NCI-H1417 treated with DMSO at 0.1 percent for 48 hours (cell line): ENCODE data around the gene ARPC1A.
A peak's percentile ranks its signal among the peaks of the same experiment; 100 is the strongest.

Experiments
- DNase-seq: peaks from one replicate; lab custom pipeline; 2025; lab: John Stamatoyannopoulos, UW

The ARPC1A gene

DNA sequence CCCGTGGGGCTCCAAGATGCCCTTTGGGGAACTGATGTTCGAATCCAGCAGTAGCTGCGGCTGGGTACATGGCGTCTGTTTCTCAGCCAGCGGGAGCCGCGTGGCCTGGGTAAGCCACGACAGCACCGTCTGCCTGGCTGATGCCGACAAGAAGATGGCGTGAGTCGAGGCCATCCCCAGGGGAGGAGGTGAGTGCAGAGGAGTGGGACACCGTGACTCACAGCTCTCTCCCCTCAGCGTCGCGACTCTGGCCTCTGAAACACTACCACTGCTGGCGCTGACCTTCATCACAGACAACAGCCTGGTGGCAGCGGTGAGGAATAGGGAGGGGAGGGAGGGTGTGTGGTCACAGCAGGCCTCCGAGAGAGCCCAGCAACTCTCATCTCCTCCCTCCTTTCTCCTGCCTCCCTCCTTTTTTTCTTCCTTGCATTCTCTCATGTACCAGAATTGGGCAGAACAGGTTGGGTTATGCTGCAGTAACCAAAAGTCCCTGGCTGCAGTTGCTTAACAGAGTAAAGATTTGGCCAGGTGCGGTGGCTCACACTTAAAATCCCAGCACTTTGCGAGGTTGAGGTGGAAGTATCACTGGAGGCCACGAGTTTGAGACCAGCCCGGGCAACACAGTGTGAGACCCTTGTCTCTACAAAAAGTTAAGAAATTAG lies 65.4 kb downstream of the ARPC1A start:
- no peak for DNase-seq

DNA sequence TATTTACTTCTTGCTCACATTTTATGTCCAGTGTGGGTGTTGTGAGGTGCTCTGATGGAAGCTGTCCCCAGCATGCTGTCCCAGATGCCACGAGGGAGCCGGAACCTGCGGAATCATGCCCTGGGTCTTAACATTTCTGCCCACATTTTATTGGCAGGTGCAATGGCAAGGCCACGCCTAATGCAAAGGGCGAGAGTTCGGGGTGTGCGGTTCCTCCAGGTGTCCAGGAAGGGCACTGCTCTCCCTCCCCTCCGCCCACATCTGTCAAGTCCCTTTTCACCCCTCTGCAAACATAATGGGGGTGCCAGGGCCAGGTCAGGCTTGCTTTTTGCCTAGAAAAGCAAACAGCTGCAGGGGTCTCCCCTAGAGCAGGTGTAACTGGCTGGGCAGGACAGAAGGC lies 66.3 kb downstream of the ARPC1A start:
- DNase-seq = no peak

DNA sequence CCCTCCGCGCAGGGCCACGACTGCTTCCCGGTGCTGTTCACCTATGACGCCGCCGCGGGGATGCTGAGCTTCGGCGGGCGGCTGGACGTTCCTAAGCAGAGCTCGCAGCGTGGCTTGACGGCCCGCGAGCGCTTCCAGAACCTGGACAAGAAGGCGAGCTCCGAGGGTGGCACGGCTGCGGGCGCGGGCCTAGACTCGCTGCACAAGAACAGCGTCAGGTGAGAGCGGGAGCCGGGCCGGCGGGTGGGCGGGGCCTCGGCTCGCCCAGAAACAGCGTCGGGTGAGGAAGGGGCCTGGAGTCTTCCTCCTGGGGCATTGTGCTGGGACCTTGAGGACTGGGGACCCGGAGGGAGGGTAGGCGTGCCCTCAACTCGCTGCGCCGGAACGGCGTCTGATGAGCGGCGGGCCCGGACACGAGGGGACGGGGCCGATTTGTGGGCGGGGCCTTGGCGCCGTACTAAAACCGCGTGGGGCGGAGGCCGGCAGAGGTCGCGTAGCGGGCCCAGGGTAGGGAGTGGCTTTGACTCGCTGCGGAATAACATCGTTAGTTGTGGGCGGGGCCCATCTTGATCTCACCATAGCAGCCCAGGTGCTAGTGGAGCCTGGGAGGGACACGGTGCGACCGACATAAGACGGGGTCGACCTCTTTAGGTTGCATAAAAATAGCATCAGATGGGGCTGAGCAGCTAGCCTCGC lies 67.1 kb downstream of the ARPC1A start:
- DNase-seq = peak; percentile 77

DNA sequence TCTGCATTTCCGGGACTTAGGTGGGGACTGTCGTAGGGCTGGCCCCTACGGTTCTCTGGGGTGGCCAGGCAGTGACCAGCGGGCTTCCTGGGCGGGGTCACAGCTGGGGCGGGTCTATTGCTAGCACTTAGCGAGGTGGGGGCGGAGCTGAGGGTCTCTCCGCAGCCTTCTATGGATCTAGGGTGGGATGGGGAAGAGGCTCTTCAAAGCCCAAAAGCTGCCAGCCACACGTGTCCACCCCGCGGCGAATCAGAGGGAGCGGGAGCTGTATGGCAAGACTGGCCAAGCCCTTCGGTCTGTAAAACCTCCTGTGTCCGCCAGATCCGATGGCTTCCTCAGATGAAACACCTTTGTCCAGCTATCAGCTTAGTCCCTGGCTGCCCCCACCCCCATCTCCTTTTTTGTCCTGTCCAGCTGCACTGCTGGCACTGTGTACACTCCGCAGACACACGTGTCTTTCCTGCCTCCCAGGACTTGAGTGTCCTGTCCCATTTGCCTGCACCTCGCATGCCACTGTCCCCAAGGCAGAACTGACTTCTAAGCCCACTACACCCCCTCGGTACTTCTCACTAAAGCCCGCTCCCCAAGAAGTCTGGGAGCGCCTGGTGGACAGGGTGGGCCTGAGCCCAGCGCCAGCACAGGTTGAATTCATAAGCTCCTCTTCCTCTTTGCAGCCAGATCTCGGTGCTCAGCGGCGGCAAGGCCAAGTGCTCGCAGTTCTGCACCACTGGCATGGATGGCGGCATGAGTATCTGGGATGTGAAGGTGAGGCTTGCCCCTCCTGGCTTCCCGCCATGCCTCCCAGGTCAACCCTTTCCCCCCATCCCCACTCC lies 67.9 kb downstream of the ARPC1A start:
- no peak for DNase-seq

DNA sequence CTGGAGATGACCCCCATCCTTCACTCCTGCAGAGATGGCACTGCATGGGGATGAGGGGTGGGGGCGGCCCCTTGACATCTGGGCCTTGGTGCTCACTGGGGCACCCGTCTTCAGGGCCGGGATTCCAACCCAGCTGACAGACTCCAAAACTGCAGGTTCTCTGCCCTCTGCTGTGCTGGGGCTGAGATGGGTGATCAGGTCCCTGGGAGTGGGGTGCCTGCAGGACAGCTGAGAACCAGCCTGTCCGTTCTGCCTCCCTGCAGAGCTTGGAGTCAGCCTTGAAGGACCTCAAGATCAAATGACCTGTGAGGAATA lies 68.4 kb downstream of the ARPC1A start:
- no peak for DNase-seq

DNA sequence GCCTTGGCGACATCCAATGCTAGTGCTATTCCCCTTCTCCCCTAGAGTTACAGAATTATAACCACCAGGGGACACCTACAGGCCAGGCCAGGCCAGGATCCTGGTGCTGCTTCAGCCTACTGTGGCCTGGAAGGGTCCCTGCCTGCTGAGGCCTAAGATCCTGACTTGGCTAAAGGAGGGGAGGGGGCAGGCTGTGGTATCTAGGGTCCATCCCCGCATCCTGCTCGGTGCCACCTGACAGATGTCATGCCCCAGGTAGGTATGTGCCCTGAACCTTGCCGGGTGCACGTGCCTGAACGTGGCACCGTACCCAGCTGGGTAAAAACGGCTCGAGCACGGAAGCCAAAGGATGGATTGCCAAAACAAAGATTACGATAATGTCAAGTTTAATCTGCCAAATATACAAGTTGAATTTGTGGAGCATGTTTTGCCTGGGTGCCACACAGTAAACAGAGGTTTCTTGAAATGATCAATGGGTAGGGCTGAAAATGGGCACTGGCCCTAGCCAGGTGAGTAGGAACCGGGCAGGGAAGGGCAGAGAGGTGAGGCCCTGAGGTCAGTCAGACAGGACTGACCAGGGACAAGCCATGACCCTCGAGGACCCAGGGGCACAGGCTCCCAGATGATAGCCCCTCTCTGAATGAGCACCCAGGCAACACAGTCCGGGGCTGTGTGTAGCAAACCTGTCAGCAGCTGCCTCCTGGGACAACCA lies 70.1 kb downstream of the ARPC1A start:
- no peak for DNase-seq

DNA sequence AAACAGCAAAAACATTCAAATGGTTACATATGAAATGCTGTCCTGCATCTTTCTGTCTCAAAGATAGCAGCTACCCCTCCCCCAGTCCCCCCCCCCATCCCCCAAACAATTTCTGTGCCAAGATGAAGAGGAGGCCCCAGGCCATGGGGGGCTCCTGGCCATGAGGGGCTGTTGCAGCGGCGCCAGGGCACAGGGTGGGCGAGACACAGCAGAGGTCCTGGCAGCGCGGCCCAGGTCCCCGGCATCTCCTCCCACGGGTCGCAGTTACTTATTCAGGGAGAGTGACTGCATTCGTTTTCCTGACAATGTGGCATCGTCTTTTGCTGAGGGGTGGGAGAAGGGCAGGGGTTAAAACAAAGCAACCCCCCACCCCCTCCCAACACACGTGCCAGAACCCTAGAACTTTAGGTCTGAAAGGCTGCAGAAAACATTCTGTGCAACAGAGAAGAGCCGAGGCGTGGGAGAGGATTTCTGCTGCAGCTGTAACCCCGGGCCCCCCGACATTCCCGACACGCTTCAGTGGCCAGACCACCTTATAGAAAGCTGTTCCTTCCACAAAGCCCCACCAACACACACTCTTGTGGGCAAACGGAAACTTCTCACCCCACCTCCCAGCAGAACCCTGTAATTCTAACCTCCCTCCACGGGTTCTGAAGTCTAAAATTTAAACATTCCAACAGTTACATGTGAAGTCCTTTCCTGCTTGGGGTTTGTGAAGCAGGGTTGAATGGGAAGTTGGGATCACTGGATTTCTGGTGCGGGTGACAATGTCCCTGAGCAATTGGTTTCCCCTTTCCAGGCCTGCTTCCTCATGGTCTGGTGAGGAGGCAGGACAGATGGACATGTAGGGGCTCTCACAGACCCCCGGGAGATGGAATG lies 71.0 kb downstream of the ARPC1A start:
- DNase-seq = no peak

DNA sequence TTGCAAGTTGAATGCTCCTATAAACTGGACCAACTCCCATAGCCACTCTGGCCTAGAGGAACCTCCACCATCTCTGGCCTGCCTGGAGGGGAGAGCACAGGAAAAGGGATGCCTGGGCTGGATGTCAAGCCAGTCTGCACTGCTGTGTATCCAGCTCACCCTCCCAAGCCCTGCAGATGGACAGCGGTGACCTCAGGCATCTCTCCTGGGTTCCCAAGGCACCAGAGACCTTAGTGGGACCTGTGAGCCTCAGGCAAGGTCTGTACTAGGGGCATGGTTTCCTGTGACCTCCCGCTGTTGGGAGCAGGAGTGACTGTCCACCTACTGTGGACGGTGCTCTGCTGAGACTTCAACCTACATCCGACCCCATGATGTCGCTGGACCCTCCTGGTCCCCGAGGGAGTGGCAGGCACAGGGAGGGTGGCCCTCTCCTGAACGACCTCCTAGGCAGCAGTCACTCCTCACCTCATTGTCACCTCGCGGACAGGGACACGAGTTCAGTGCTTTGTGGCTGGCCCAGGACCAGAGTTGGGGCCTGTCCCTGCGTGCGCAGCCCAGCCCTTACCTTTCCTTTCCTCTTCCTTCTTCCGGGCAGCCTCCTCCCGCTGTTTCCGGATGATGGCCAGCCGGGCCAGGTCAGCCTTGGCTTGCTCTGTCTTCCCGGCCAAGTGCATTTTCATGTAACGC lies 71.7 kb downstream of the ARPC1A start:
- DNase-seq = no peak

DNA sequence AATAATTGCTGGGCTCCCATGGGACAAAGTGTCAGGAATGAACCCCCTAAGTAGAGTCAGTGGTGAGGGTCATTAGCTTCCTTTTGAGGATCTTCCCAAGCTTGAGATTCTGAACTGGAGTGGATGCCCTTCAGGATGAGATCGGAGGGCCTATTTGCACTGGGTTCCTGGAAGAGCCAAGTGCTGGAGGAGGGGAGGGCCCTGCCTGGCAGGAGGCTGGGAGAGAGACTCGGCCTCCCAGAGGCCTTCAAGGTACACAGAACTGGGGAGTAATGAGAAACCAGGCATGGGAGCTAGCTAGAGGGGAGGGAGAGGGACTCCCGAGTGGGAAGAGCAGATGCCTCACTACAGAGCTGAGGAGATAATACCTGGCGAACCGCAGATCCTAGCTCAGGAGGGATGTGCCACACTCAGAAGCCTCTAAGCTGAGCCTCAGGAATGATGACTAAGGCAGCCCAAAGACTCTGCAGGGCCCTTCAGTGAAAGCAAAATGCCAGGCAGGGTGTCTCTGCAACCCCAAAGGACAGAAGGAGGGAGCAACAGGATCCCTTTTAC lies 73.3 kb downstream of the ARPC1A start:
- no peak for DNase-seq

DNA sequence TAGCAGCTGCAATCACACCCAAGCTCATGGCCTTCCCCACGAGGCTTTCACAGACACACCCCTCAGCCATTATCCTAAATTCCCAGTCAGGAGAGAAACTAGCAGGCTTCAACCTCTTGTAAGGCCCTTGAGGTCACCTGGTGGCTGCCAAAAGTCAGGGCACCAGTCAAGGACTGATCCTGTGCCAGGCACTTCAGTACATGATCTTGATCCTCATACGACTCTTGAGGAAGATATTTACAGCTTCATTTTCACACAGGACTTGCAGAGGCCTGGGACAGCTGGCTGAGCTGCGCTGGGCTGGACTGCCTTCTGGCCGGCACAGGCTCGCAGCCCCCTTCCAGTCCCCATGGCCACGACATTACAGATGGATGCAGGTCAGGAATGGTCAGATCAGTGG lies 73.9 kb downstream of the ARPC1A start:
- DNase-seq = no peak

DNA sequence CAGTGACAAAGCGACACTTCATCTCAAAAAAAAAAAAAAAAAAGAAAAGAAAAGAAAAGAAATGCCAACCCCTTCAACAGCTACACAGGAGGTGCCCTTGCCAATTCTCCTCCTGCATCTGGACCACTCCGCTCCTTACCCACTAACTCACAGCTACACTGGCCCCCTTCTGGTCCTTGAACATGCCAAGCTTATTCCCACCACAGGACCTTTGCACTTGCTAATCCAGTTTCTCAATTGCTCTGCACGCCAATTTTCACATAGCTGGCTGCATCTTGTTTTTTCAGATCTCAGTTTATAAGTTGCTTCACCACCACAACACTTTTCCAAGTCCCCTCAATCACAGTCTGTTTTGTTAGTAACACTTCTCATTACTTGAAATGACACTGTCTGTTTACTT lies 77.2 kb downstream of the ARPC1A start:
- no peak for DNase-seq

DNA sequence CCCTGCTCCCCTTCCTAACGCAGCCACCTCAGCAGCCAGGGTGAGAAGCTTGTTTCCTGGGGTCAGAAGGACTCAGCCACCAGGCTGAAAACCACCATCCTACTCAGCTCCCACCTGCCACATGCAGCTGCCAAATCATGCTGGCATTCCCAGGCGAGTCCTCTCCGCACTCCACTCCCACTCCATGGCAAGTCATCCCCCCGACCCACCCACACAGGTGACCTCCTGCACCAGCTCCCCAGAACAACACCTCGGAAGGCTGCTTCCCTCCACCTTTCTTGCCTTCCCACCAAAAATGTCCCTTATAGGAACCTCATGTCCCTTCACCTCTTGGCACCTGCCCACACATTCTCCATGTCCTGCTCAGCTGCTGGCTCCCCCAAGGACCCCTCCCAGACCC lies 78.1 kb downstream of the ARPC1A start:
- no peak for DNase-seq

DNA sequence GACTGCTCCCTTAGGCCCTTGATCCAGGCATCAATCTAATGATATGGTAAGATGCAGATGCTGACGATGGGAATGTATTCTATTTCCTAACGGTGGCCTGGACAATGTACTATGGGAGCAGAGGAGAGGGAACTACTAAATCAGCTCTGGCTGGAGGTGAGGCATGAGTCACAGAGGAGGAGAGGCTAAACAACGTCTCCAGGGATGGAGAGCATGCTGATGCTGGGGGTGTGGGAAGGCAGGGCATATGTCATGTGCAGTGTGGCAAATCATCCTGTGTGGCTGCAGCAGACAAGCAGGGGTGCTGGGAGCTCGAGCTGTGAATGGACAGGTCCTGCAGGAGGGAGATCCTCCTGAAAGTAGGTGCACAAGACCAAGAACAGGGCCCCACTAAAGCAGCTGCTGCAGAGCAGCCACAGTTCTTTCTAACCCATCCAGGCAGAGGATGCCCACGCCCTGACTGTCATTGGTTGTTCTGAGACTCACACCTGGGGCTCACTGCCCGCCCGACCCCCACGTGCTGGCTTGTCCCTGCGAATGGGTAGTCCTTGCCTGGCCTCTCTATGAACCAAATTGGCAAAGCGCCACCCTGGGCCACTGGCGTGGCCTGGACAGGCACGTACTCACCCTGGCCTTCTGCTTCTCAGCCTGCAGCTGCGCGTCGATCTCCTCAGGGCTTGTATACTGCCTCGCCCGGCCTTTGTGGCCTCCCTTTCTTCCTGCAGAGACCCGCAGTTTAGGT lies 78.7 kb downstream of the ARPC1A start:
- no peak for DNase-seq

DNA sequence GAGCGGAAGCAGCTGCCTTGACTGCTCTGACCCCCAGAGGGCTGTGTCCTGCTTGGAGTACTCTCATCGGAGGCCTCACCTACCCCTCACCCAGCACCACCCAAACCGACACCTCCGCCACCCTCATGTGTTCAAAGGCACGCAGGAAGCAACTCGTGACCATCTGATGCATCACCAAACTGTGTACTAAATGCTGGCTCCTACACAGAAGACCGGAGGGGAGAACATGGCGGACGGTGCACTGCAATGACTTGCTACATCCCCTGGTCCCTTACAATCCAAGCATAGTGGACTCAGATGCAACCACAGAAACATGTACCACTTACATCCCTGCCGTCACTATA lies 79.3 kb downstream of the ARPC1A start:
- DNase-seq = no peak

DNA sequence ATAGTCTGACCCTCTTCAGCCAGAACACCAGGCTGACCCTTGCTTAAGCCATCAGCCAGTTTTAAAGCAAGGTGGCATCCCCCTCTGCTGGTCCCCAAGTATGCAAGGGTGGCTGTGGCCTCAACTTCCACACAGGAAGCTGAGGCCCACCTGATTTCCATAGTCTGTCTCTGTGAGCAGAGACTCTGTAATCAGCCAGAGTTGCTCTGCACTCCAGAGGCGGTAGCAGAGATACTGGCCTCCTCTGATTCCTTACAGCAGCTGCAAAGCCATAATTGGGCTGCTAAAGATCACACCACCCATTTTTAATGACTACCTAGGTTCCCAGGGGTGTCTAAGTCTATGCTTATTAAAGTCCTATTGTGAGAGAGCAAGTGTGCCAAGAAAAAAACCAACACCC lies 80.9 kb downstream of the ARPC1A start:
- DNase-seq = no peak

DNA sequence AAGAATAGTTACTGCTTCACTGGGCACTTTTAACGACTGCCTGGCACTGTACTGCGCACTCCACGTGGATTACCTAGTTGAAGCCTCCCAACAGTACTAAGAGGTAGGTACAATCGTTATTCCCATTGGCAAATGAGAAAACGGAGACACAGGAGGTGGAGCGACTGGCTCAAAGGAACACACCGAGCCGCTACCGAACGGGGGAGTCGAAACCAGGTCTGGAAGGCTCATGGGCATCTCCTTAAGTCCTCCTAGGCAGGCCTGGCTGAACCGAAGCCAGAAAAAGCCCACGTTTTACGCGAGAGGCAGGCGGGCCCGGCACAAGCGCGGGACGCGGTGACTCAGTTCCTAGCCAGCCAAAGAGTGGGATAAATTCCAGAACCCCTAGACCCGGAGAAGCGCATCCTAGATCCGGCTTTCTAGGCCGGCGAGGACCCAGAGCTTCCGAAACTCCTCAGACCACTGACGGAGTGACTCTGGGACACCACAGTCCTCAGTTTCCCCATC lies 82.2 kb downstream of the ARPC1A start:
- DNase-seq = no peak

DNA sequence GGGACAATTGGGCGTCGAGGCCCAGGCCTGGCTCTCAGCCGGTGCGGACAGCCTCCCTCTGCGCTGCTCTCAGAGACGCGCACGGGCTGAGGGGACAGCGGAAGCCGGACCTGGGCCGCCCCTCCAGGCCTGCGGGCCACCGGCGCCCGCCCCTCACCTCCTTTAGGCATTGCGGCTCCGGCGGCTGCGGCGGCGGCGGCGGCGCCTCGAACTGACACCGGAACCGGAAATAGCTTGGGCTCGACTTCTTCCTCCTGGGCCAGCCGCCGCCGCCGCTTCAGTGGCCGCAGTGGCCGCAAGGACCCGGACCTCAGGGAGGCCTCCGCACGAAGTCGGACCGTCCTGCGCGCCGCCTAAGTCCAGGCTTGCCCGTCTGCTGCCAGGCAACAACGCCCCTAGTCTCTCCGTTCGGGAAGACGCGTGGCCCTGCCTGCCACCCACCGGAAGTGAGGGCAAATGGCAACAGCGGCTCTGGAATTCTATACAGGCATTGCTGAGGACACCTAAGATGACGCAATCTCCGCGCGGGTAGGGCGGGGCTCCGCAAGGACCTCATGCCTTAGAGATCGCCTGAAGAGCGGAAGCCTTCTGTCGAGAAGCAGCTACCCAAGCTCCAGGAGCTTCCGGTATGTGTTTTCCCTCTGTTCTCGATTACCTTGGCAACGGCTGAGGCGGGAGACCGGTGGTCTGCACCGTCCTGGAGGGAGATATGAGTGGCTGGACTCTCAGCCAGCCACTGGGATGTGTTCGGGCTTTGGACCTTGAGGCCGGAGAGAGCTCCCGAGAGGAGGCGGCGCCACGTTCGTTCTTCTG lies 82.9 kb downstream of the ARPC1A start, which contains the start of the genes BUD31 and PDAP1:
TSS of gene BUD31 (plus strand) at position 591 of the 813 bp plus-strand sequence. CDS start 2,124 bp downstream, outside the sequence.
TSS of gene PDAP1 (minus strand) at position 219 of the 813 bp plus-strand sequence. CDS start at position 170, 49 bp downstream.
- peak; percentile 94 for DNase-seq

DNA sequence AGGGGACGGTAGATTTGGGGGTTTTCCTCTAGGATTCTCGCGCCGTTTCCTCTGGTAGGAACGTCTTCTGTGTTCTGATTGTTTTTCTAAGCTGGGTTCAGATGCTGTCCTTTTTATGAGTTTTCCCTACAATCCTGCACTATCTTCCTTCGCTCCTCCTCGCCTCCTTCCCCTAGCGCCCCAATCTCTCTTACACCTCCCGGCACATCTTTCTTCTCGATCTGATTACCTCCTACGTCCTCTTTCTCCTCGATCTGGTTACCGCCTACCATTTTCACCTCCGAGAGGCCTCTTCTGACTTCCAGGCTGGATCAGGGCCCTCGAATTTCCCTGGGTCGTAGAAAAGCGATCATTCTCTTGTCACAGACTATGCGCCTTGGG lies 83.5 kb downstream of the ARPC1A start:
- DNase-seq = no peak

DNA sequence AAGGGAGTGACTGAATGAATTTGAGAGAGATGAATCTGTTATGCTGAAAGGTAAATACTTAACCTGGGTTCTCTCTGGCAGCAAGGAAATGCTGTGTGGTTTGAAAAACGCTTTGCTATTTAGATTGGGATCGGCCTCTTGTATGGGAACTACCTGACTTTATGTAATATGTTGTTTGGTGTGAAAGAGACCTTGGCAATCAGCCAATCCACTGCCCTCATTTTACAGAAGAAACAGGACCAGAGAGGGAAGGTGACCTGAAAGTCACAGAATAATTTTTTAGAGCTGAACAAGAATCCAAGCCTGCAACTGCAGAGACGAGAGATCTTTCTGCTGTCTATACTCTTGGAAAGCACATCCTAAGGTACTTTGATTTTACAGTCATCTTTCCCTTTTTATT lies 84.1 kb downstream of the ARPC1A start:
- DNase-seq = no peak
